NOMO-1 treated with dmso at 0.1 percent for 144 hours (cell line): Measurements from ENCODE around the gene PHACTR2.
A peak's percentile ranks its signal among the peaks of the same experiment; 100 is the strongest.

Source experiments
- DNase-seq: peaks from one replicate; lab custom pipeline; 2025; ENCODE audit not compliant: unreplicated experiment; lab: John Stamatoyannopoulos, UW

The PHACTR2 gene

GRCh38 chr6:143739341-143739851 is 61.6 kb downstream of the PHACTR2 start:
- no peak for DNase-seq

GRCh38 chr6:143740213-143740612 is 62.4 kb downstream of the PHACTR2 start:
- DNase-seq = no peak

GRCh38 chr6:143741480-143741879 is 63.7 kb downstream of the PHACTR2 start:
- peak; percentile 55 for DNase-seq

- DNase-seq = no peak
Measured at GRCh38 chr6:143742070-143742954, 64.5 kb downstream of the PHACTR2 start.

- DNase-seq = no peak
Measured at GRCh38 chr6:143742955-143743255, 65.1 kb downstream of the PHACTR2 start.

- no peak for DNase-seq
Measured at GRCh38 chr6:143743301-143744166, 65.8 kb downstream of the PHACTR2 start.

- DNase-seq = no peak
Measured at GRCh38 chr6:143744551-143745165, 66.9 kb downstream of the PHACTR2 start.

GRCh38 chr6:143745166-143746133 is 67.7 kb downstream of the PHACTR2 start:
- no peak for DNase-seq

- DNase-seq = no peak
Measured at GRCh38 chr6:143746202-143747119, 68.7 kb downstream of the PHACTR2 start.

- DNase-seq = no peak
Measured at GRCh38 chr6:143747347-143747842, 69.6 kb downstream of the PHACTR2 start.

GRCh38 chr6:143749891-143750290 is 72.1 kb downstream of the PHACTR2 start:
- DNase-seq = no peak

GRCh38 chr6:143750877-143751276 is 73.1 kb downstream of the PHACTR2 start:
- no peak for DNase-seq

GRCh38 chr6:143752459-143752858 is 74.7 kb downstream of the PHACTR2 start:
- no peak for DNase-seq

- no peak for DNase-seq
Measured at GRCh38 chr6:143753678-143754077, 75.9 kb downstream of the PHACTR2 start.

GRCh38 chr6:143754204-143754603 is 76.4 kb downstream of the PHACTR2 start:
- no peak for DNase-seq

- no peak for DNase-seq
Measured at GRCh38 chr6:143755301-143755744, 77.6 kb downstream of the PHACTR2 start.

- DNase-seq = no peak
Measured at GRCh38 chr6:143757346-143757832, 79.6 kb downstream of the PHACTR2 start.

- DNase-seq = no peak
Measured at GRCh38 chr6:143758551-143758950, 80.8 kb downstream of the PHACTR2 start.

- DNase-seq = peak; percentile 43
Measured at GRCh38 chr6:143759666-143760065, 81.9 kb downstream of the PHACTR2 start.
